Stimulated activated naive CD4-positive, alpha-beta T cell treated with Interleukin-2 at 50 U/mL for 16 hours (primary cell): ENCODE results near the gene RNLS.
"Not testable (repeated sequence)": the region's sequence is repeated elsewhere in the genome, so short reads cannot be mapped to it uniquely, and the experiment has no call there.

ENCODE experiments used
- DNase-seq: peaks from one replicate; lab custom pipeline; 2025; lab: John Stamatoyannopoulos, UW

Gene RNLS

DNA sequence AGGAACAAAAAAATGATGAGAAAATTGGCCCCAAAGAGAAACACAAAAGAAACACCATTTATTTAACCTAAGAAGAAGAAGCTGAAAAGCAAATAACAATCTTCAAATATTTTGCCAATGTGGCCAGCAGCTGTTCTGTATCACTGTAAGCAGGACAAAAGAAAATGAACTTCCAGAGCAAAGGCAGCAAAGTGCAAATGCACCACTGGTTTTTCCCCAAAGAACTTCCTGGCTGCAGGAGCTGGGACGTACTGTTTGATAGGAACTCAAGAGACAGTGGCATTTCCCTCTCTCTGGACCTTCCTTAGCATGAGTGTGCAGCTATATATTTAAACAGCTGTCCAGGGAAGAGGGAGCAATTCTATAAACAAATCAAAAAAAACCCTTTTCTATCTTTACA lies 60.4 kb downstream of the RNLS start:
- no peak for DNase-seq

DNA sequence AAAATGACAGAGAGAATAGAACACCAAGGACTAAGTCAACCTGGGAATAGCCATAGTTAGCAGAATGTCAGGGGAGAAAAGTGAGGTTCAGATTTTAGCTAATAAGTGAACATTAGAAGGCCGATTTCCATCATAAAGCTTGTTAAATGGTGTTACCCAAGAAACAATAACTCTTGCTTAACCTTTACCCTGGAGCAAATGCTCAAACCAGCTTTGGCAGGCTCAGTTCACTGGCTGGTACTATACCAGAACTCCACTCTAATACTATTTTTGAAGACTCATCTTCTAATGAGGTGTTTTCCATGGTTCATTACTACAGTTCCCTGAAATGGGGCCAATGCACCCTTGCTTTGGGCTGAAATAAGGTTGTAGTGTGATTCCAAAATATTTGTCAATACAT lies 61.3 kb downstream of the RNLS start:
- DNase-seq = no peak

DNA sequence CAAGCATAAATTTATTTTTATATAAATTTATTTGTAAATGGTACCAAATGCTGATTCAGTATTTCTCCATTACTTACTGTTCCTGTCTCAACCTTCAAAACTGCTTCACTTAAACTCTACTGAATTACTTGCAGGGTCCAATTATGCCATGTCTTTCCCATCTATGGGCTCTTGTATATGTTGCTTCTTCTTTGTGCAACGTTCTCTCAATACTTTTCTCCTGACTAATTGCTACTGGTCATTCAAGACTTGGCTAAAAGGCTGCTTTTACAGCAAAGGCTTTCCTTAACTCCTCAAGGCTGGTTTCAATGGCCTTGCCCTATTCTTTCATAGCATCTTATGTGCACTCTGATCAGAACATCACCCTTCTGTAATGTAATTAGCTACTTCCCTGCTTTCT lies 67.9 kb downstream of the RNLS start:
- DNase-seq = no peak

DNA sequence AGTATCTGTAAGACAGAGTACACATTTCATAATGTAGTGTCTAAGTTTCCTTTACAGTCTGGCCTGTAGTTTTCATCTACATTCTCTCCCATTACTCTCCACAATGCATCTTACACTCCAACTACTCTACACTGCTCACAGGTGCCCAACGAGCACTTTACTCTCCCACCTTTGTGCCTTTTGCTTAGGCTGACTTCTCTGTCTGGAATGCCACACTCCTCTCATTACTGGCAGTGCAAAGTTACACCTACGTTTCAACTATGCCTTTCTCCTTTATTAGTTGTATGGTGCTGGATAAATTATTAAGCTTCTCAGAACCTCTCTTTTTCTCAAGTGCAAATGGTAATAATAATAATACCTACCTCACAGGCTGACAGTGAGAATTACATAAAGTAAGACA lies 70.5 kb downstream of the RNLS start:
- DNase-seq = no peak

DNA sequence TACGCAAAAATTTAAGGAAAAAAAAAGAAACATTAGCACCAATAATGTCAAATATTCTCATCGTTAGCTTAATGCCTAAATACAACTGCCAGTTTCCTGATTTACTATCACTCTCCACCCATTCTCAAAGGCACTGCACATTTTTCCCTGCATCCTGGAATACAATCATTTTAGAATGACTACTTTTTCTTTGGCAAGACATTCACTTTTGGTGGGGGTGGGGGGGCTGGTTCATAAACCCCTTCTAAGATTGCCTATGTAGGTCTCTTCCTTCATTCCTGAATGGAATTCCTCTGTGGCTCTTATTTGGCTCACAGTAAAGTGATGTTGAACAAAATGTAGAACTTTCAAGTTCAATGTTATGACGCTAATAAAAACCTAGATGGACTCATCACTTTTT lies 74.3 kb downstream of the RNLS start:
- no peak for DNase-seq

DNA sequence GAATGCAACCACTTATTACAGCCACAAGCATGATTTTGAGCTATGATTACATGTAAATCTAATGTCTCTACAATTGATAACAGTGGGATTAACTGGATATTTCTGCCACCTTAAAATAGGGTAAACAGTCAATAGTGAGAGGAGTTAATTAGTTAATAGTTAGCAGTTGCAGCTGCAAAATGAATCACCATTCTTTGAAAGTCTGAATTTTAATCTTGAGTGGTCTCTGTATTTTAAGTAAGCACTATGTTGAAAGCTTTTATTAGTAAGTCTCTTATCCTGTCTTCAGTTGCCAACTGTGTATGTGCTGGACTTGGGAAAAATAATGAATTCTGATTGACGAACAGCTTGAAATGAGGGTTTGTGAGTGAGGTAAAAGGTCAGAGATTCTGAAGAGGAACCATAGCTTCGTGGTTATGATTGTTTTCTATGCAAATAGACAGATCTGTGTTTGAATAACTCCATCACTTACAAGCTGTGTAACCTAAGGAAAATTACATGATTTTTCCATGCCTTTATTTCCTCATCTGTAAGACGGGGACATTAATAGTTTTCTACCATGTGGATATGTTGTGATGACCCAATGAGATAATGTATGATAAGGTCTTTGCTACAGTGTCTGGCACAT lies 75.2 kb downstream of the RNLS start:
- DNase-seq = no peak

DNA sequence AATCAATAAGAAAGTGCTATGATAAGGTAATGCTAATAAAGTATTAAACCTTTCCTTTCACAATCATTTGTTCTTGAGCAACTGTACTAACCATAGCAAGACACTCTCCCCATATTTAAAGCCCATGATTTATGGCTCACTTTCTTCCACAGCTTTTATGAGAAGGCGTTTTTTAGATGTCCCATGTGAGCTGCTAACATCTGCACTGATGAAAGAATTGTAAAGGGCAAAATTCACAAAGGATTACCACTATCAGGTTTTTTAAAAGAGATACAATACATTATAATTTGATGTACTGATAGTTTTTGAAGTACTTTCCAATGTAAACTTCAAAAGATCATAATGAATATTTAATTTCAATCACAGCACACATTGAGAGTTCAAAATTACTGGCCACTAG lies 75.7 kb downstream of the RNLS start:
- no peak for DNase-seq

DNA sequence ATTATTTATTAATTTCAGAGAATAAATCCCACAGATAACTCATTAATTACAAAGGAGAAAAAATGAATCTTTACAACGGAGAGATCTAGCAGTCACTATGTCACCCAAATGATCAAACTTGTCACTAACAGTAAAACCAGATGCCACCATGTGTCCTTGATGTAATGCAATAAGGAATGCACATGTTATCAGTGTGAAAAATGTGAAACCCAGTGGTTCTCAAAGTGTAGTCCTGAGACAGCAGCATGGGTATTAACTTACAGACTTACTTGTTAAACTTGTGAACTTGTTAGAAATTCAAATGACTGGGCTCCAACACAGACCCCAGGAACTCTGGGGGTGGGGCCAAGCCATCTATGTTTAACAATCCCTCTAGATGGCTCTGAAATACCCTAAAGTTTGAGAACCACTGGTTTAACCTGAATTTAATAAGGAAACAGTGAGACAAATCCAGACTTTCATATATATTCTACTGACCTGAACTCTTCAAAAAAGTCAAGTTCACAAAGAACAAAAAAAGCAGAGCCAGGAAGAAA lies 77.4 kb downstream of the RNLS start:
- DNase-seq = no peak

DNA sequence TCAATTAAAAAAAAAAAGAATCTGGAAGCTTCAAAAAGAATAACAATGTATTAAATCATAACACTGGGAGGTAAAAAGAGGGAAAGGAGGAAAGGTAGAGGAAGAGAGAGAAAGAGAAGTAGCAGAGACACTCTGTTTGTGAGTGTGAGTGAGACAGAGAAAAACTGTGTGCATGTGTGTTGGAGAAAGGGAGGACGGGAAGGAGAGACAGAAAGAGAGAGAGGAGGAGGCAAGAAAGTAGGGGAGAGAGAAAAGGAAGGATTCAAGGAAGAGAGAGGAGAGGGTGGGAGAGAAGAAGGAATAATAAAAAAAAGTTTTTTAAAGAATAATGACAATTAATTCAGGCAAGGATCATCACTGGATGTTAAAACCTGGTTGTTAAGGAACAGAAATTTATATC lies 77.9 kb downstream of the RNLS start:
- no peak for DNase-seq

DNA sequence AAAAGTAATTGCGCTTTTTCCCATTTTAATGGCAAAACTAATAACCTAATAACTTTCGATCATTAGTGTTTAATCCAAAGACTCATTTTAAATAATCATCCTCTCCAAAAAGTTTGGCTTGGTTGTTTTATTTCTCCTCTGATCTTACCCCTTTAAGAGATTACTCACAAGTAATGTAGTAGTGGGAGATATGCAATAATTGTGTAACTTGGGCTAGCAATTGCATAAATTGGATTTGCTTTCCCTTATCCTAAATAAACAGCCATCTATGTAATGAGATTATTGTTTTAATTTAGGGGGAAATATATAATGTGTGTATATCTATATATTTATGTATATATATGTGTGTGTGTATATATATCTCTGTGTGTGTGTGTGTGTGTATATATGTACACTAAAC lies 82.5 kb downstream of the RNLS start:
- no peak for DNase-seq

DNA sequence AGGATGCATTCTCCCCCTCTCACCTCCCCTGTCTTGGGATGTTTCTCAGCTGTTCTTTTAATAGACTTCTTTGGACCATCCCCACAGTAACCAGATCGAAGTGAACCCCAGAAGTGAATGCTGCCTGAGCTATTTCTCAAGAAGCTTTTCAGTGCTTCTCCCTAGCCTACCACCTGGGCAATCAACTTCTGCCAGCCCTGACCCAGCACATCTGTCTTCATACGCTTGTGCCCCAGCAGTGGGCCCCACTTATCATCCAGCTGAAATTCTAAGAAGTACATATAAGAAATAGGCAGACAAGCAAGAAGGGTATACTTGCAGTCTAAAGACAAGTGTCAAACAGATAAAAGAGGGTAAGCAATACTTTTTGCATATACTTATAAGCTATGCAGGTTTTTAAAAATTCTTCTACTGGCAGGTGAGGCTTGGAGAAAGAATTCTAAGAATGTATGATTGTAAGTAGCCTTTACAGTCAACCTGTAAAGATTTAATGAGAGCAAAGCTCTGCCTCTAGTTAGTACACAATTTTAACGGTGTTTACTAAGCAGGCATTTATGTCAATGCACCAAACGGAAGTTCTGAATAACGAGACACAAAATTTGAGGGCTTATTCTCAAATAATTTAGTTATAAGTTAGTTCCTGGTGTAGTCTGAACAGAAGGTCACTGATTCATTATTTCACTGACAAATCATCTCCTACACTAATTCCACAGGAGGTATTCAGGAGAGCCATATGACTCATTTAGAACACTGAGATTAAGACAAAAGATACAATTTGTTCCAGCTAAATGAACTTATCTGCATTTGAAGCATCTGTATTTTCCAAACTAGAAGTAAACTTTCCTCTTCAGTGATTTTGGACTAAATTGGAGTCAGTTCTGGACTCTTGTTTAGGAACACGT lies 83.3 kb downstream of the RNLS start:
- DNase-seq = no peak

DNA sequence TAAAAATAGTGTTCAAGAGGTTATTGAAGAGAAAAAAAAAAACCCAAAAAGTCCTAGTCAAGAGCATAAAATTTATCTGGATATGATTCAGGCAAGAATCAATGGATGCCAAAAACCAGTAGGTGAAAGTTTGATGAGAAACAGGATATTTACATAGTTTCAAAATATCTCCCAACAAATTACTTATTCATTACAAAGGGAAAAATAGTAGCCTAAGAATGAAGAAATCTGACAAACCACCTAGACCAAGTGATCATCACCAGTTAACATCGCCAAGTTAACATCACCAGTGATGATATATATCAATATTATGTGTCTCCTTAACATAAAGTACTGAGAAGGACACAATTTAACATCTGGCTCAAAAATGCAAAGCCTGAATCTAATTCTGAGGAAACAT lies 85.2 kb downstream of the RNLS start:
- no peak for DNase-seq

DNA sequence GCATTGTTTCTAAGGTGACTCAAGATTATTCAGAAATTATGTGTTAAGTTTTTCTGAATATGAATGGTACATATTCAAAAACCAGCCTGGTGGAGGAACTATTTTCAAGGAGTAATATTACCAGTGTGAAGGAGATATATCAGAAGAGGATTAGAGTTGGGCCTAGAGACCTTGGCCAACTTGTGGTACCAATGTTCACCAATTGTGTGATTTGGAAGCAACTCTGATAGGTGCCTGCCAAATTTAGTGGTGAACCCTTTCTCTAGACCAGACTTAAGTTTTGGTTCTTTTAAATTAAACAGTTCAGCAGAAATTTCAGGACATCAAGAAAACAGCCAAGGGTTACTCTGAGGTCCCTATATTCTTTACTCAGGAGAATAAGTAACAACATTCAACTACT lies 88.6 kb downstream of the RNLS start:
- DNase-seq = no peak

DNA sequence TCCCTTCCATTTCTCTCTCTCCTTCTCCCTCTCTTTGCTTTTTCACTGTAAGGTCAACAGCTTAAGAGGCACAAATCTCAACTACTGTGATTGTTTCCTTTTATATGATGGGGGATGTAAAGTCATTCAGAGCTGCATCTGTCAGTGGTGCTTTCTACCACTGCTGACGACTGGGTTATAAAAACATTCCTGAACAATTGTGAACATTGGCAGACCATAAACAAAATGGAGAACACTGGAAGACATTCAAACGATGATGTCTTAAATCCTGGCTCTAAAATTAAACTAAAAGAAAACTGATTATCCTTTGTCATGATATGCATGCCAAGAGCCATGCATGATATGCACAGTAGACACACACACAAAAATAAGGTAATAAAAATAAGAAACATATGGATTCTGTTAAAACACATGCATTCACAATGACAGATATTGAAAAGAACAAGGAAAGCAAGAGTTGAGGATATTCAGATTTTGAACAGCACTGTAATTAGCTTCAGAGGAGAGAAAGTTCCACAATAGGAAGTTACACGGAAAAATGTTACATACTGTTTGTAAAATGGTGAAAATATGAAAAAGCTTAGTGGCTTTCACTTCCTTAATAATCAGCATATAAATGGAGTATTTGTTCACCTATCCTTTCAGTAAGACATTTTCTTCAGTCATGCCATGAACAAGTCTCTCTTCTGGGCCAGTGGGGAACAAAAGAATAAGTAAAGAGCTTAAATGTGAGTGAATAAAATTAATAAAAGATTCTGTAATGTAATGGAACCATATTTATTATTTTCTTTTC lies 89.2 kb downstream of the RNLS start:
- no peak for DNase-seq

DNA sequence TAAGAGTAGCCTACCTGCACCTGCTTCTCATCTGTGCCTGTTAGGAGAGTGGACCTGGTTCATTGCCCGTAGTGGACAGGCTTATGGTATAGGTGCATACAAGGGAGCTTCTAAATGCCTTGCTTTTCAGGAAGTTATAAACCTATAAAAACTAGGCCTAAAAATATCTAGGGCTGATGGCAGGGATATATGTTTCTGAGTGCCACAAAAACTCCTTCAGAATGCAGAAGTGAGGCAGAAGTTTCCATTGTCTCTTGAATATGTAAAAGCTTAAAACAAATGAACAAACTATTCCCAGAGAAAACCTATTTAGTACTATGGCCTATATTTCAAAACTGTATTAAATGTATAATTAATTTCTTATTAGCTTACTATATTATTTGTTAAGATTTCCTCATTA lies 91.8 kb downstream of the RNLS start:
- no peak for DNase-seq

DNA sequence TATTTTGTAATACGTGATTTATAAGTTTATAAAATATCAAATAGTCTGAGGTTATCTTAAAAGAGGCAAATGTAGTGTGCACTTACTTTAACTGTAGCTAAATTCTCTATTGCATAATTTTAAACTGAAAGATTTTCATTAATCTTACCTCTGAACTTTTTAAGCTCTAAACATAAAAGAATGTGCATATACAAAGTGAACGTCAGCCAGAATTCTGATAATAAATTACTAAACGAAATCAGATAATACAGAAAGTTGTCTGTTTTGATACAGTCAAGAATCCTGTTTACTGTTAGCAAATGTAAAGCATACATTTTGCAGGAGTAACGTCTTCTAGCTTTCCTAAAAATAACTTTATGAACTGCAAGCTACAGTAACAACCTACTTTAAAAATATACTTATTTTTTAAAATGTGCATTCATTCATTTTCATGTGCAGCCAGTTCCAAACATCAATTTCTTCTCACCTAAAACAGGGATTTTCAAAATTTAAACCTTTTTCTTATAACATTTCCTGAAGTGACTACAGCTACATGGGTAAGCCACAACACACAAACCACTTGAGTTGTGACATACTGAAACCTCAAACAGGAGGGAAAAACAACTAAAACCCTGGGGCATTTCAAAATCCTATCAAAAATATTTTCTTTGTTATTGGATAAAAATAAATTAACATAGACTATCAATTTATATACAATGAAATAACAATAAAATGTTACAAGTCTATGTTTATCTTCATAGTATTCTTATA lies 92.7 kb downstream of the RNLS start:
- DNase-seq = no peak

DNA sequence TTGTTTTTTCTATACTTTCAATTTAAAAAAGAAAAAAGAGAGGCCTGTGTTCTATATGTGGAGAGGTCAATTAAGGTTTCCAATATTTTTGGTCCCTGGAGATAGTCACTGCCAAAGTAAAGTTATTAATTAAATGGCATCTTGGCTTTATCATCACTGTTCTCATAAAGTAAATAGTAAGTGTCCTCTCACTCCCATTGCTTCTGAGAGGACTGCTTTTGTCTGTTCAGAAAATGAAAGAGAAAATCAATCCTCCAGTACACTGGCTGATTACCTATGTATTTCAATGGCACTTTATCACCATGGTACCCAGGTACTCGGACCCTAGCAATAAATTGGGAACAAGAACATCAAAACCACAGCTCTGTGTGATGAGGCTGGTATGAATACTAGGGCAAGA lies 94.0 kb downstream of the RNLS start:
- no peak for DNase-seq

DNA sequence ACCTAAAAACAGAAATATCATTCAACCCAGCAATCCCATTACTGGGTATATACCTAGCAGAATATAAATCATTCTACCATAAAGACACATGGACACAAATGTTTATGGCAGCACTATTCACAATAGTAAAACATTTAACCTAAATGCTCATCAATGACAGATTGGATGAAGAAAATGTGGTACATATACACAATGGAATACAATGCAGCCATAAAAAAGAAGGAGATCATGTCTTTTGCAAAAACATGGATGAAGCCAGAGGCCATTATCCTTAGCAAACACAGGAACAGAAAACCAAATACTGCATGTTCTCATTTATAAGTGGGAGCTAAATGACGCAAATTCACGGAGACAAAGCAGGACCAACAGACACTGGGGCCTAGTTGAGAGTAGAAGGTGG lies 96.3 kb downstream of the RNLS start:
- not testable (repeated sequence) for DNase-seq

DNA sequence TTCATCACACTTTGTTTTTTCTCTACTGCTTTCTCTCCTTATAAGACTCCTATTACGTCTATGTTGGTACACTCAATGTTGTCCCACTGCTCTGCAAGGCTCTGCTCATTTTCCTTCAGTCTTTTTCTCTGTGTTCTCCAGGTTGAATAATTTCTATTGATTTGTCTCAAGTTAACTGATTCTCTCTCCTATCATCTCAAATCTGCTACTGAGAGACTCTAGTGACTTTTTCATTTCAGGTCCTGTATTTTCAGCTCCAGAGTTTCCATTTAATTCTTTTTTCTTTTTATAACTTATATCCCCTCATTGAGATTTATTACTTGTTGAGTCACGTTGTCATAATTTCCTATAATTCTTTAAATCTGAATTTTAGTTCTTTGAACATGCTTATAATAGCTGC lies 100.9 kb downstream of the RNLS start:
- DNase-seq = no peak

DNA sequence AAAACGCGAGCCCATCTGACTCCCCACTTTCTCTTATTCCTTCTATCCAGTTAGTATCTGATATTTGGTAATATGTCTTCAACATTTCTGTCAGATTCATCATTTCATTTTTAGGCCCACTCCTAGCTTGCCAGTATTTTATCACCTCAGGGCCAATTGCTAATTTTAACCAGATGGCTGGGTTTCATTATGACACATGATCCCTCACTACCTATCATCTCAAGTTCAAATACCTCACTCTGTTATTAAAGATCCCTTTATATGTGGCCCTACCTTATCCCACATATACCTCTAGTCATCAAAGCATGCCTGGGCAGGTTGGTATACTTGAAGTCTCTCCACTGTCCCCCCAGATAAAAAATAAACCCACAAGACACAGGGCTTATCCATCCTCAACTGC lies 104.9 kb downstream of the RNLS start:
- DNase-seq = no peak

DNA sequence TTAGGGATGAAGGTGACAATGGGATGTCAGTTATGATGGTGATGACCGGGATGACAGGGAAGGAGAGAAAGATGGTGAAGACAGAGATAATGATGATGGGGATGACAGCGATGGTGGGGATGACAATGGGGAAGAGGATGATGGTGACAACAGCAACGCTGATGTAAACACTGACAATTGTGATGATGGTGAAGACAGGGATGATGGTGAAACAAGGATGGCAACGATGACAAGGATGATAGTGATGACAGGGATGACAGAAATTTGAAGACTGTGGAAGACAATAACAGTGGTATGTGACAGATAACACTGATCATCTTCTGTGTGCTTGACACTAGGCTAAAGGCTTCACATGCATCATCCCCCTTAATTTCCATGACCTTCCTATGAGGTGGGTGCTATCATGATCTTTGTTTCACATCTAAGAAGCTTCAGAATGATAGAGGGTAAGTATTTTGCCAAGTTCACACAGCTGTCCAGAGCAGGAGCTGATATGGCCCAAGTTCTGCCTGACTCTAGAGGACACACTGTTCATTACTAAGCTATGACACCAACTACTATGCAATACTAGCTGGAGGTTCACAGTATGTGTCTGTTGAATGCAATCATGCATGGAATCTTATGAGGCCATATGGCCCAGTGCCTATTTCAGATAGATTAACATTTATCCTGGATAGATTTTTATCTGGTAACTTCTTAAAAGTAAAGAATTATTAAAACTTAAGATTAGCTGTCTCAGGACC lies 105.6 kb downstream of the RNLS start:
- no peak for DNase-seq
